Renal cortex interstitium (tissue), 11 donors: Measurements from ENCODE around the gene TTC33. TPM values are rescaled to one million over a fixed set of nuclear protein-coding genes. Genes with fewer than 3 reads are reported as not detected.
"Not testable (repeated sequence)": the region's sequence is repeated elsewhere in the genome, so short reads cannot be mapped to it uniquely, and the experiment has no call there.

Source experiments
- DNase-seq, 11 donors: peaks; one replicate each; pipeline ENCODE4 v3.0.0-alpha.2; 2013; ENCODE audit warnings: low read depth in 9 of 11, low spot score in 4 of 11; ENCODE audit errors: extremely low read depth in 1 of 11
- polyA plus RNA-seq, 3 donors: library from polyadenylated mRNA; unstranded; fragments of 120-200 nt; gene quantifications; one replicate each; pipeline ENCODE4 v1.2.1, GENCODE V29; 2013; ENCODE audit not compliant: insufficient read length in 3 of 3

Gene TTC33
- polyA plus RNA-seq, 3 donors = 33.3 to 39.8 (median 34.2) TPM

DNA sequence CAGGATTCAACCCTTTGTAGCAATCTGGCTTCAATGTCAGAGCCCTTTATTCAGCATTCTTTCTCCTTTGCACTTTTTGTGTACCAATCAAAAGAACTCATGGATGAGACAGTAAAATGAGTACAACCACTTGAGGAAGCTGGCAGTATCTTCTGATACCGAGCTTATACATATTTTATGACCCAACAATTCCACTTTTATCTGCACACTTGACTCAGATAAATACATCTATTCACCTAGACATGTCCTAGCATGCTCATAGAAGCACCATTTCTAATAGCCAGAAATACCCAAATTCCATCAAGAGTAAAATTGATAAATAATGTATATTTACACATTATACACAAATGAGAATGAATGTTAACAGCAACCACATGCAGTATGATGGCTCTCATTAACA is 187.2 kb downstream of the TTC33 start:
- DNase-seq = no peak

DNA sequence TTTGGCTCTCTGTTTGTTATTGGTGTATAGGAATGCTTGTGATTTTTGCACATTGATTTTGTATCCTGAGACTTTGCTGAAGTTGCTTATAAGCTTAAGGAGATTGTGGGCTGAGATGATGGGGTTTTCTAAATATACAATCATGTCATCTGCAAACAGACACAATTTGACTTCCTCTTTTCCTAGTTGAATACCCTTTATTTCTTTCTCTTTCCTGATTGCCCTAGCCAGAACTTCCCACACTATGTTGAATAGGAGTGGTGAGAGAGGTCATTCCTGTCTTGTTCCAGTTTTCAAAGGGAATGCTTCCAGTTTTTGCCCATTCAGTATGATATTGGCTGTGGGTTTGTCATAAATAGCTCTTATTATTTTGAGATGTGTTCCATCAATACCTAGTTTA is 192.6 kb downstream of the TTC33 start:
- not testable (repeated sequence) for DNase-seq

DNA sequence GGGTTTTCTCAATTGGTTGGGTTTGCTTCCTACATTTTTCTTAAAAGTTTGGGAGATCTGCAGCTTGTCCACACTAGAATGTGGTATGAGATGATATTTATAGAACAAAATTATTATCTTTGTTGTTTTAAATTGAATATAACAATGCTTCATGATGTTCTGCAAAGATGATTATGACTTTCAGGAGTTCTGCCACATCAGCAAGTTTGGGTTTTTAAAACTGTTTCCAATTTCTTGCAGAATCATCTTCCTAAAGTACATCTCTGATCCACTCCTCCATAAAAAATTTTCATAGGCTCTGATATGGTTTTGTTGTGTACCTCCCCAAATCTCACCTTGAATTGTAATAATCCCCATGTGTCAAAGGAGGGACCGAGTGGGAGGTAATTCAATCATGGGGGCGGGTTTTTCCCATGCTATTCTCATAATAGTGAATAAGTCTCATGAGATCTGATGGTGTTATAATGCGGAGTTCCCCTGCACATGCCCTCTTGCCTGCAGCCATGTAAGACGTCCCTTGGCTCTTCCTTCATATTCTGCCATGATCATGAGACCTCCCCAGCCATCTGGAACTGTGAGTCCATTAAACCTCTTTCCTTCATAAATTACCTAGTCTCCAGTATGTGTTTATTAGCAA is 195.2 kb downstream of the TTC33 start:
- DNase-seq = no peak

DNA sequence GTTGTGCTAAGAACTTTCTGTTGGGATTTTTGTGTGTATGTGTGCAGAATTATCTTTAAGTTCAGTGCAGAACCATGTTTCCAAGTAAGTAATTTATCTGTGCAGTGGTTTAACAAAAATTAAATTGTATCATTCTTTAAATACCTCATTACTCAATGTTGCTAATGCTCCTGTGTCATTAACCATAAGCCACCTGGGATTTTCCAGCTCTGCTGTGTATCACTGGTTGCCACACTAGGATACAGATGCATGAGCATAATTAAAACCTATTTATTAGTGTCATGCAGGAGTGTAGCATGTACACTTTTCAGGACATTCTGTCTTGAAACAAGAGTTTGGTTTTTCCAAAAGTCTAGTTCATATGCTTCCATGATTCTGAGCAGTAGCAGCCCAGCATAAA is 196.5 kb downstream of the TTC33 start:
- no peak for DNase-seq

DNA sequence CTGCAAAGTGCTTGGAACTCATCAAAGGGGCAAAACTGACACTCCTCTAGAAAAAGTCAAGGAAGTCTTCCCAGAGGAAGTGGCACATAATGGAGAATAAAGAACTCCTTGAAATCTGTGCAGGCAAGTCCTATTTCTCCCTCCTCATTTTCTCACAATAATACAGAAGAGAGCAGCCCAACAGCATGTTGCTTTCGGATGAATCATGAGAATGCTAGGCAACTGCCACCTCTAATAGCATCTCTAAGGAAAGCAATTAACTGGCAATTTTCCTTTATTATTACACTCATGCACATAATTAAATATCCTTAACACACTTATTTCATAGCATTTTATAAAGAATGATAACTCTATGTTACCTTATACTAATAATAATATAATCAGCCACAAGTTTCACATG is 198.3 kb downstream of the TTC33 start:
- DNase-seq = no peak

DNA sequence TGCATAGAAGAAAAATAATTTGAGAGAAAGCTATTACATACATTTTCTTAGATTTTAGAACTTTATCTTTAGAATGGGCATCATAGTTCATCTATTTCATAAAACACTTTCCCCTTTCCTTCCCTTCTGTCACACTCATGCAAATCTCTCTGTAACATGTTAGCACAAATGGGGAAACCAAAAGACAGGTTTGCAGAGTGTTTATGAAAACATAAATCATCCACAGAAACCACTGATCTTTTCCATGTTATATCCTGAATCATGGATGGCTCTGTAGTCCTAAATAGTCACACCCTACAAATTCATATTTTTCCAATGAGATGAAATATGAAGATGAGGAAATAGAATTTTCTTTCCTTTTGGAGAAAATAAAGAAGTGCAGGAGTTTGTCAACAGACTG is 198.9 kb downstream of the TTC33 start:
- DNase-seq = no peak

DNA sequence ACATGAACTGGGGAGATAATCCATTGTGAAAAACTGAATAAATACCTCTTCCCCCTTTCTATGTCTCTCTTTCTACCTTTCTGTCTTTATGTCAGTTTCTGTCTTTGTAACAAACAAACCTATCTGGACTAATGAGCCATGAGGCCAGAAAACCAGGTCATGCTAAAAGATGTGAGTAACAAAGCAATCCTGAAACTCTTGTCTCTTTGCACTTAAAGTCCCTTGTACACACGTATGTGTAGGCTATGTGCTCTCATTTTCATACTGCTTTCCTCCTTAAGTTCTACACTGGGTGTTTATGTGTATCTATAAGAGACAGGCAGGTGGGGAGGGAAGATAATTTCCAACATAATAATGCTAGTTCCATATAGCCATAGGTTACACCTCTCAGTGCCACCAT is 199.9 kb downstream of the TTC33 start:
- no peak for DNase-seq

DNA sequence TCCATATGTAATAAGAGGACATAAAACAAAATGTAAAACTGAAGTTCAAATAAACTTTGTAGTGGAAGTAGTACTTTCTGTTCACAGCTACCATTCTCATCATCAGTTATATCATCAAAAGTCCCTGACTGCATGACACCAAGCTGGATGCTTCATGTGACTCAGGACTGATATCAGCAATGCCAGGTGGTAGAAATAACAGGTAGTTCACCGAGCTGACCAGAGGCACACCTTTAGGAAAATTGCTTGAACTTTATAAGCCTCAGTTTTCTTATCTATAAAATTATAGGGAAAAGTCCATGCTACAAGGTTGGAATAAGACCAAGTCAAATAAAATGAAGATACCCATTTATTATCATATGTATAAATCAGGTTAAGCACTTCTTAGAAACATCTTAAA is 200.9 kb downstream of the TTC33 start:
- no peak for DNase-seq

DNA sequence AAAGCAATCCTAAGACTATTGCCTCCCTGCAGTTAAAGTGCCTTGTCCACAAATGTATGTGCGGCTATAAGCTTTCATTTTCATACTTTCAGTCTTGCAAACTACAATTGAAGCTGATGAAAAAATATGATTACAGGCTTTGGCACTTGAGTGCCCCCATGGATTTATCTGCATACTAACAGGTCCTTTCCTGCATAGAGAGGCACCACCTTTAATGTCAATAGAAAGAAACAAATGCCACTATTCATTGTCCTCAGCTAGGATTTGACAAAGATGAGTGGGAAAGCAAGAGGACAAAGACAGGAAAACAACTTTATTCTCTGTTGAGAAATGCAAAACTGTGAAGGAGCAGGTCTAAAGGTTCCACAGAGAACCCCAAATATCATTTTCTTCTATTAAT is 201.7 kb downstream of the TTC33 start:
- DNase-seq = no peak

DNA sequence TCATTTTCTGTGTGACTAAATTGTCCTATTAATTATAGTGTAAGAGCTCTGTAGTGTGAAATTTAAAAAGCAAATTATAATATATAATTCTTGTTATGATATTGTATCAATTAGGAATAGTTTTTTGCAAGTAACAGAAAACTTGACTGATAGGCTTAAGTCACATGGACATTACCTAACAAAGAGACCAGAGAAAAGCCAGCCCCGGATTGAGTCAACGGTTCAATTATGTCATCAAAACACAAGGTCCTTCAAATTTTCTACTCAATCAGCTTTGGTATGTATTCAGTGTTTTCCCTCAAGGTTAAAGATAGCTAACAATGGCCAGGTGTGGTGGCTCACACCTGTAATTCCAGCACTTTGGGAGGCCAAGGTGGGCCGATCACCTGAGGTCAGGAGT is 202.8 kb downstream of the TTC33 start:
- DNase-seq = no peak

DNA sequence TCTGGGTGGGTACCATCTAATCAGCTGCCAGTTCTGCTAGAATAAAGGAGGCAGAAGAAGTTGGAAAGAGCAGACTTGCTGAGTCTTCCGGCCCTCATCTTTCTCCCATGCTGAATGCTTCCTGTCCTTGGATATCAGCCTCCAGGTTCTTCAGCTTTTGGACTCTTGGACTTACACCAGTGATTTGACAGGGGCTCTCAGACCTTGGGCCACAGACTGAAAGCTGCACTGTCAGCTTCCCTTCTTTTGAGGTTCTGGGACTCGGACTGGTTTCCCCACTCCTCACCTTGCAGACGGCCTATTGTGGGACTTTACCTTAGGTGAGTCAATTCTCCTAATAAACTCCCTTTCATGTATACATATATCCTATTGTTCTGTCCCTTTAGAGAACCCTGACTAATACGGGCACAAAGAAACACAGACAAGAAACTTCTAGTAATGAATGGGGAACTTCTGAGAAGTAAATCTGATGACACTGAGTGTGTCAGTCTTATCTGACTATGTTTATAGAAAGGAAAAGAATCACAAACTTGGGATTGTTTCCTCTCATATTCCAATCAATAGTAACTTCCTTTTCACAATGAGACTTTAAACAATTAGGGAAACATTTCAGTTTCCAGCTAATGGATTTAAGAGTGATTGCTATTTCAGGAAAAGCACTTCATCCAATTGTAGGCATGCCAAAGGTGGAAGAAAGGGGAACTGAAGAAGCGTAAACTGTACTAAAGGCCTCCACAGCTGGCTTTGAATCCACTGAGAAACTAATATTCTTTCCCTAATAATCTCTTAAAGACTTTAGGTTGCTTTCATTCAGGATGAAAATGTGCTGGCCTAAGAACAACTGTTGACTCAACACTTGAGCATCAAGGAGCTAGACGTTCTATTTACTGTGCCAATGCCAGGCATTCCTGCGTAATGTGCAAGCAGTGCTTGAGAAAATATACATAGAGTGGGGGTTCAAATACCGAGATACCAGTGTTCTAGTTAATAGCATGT is 204.0 kb downstream of the TTC33 start:
- no peak for DNase-seq

DNA sequence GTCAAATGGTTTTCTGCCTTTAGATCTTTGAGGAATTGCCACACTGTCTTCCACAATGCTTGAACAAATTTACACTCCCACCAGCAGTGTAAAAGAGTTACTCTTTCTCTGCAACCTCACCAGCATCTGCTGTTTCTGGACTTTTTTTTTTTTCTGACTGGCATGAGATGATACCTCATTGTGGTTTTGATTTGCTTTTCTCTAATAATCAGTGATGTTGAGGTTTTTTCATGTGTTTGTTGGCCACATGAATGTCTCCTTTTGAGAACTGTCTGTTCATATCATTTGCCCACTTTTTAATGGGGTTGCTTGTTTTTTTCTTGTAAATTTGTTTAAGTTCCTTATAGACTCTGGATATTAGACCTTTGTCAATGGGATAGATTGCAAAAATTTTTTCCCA is 205.3 kb downstream of the TTC33 start:
- no peak for DNase-seq

DNA sequence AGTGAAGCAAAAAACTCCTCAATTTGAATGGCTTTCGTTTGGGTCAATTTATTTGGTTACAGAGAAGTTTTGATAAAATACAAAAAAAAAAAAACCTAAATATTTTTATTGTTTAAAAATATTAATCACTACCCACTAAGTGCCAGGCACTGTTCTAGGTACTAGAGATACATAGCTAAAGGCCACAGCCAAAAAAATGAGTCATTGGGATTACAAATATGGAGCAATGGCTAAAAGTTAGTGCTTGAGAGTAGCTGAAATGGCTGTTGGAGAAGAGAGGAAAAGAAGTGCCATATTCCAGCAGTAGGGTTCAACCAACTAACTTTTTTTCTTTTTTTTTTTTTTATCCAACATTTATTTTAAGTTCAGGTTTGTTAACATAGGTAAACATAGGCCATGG is 206.1 kb downstream of the TTC33 start:
- DNase-seq = no peak

DNA sequence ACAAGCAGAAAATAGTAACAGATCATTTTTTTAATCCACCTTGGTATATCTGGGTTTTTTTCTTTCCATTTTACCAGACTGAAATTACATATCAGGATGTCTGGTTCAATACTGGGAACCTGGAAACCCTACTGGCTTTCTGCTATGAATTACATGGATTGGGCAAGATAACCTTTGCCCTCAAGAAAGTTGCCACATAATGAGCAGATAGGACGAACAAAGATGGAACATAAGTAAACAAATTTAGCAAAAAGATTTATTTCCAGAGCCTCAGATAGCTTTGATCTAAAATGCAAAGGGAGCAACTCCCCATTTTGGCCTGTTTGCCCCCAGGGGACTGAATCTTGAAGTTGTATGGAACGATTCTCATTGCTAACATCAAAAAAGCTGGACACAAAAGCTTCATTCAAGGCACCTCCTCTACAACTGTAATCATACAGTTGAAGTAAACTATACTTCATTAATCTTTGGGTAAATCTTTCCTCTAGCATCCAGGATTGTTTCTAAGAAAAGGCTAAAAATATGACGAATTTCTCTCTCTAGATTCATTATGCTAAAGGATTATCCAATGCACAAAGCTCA is 207.7 kb downstream of the TTC33 start:
- no peak for DNase-seq

DNA sequence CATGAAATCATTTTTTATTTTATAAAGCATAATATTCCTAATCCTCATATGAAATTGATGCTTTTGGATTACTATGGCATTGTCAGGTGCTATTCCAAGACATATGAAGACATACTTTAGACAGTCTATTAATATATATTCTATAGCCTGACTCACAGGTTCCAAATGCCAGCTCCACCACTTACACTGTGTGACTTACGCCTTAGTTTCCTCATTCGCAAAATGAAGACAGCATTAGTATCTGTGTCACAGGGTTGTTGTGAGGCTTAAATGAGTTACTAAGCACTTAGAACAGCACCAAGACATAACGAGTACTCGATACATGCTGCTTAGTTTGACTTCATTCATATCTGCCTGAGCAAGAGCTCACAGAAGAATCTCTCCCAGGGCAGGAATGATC is 208.2 kb downstream of the TTC33 start:
- DNase-seq = no peak

DNA sequence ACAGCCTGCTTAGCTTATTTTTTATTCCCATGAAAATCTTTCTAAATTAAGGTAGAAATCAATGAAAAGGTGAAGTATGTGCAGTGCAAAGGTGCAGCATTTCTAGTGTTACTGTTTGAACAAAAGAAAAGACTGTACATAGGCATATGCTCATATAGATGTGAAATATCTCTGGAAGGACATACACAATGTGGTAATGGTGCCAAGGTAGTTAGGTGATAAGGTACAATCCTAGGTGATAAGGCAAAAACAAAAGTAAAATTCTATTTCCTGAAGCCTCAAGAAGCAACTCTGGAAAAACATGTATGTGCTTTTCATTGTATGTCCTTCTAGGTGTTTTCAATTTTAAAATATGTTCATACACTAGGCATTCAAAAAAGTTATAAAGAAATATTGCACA is 215.5 kb downstream of the TTC33 start:
- DNase-seq = no peak

DNA sequence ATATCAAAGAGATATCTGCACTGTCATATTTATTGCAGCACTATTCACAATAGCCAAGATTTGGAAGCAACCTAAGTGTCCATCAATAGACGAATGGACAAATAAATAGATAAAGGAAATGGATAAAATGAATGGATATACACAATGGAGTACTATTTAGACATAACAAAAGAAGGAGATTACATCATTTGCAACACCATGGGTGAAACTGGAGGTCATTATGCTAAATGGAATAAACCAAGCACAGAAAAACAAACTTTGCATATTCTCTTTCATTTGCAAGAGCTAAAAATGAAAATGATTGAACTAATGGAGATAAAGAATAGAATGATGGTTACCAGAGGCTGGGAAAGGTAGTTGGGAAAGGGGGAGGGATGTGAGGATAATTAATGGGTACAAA is 231.1 kb downstream of the TTC33 start:
- no peak for DNase-seq

DNA sequence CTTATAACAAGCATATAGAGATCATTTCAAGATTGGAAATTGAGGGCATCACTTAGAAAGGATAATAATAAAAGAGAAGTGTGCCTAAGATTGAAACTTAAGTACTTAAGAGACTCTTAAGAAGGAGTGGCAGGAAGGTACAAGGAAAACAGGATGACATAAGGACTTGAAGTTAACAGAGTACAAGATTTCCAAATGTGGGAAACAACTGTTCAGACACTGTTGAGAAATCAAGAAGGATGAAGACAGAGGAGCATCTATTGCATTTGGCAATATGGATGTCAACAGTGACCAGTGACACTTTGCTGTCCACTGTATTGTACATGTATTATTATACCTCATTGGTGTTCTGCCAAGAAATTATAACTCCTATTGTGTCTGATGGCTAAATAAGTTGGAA is 233.8 kb downstream of the TTC33 start:
- no peak for DNase-seq

DNA sequence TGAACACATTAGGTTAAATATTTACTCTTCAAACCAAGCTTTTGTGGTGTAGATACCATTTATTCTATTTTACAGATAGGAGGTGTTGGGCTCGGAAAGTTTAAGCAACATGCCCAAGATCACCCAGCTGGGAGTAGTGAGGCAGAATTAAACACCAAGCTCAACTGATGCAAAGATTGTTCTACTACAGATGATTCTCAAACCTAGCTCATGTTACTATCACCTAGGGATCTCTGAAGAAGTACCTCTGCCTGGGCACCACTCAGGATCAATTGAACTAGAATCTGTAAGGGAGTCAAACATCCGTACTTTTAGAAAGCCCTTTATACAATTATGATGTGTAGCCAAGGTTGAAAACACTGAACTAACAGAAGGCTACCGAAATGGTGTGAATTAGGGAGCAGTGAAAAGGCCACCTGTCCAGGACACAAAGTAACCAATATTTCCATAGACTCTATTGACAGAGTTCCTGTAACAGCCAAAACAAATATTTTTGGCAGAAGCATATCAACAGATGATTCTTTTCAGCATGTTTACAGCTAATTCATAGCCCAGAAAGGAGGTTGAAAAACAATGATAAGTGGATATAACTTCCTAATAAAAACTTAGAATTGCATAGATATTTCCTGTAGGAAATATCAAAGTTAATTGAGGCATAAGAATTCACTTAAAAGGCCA is 234.5 kb downstream of the TTC33 start:
- no peak for DNase-seq

DNA sequence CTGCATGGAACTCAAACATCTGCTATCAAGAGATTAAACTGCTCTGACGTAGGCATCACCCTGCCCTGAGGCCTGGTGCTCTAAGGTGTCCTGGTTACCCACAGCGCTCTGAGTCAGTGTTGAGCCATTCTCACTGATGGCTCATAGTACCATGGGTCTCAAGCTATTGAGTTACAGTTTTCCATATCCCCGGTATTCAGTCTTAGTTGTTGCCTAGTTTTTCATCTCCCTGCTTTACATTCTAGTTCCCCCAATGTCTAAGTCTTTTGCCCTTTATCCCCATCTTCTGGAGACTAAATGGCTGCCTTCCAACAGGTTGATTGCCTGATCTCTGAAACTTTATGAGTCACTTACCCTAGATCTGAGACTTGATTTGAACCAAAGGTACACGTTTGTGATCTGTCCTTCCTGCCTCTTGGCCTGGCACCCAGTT is 237.3 kb downstream of the TTC33 start:
- no peak for DNase-seq
